ENCODE measurements around the gene SLCO4A1.

- TF ChIP-seq POLR2AphosphoS5 (IDR thresholded peaks at IDR 0.05) (no peak), POLR2A (IDR thresholded peaks at IDR 0.05) (no peak)
Measured at GRCh38 chr20:62676976-62677375, 34.7 kb downstream of the SLCO4A1 start.

All from sigmoid colon (tissue), 4 donors.